HuH-7.5 (cell line): Measurements from ENCODE around the gene SMIM24.
A peak's percentile ranks its signal among the peaks of the same experiment; 100 is the strongest.

Experiments used
- DNase-seq: peaks from one replicate; pipeline ENCODE4 v3.0.0; 2011; ENCODE audit warnings: low spot score

SMIM24 gene

GRCh38 chr19:3474010-3474409 is 6.3 kb downstream of the SMIM24 start:
- DNase-seq, result no peak

- DNase-seq, result no peak
Measured at GRCh38 chr19:3471954-3472655, 8.2 kb downstream of the SMIM24 start.

- DNase-seq, result no peak
Measured at GRCh38 chr19:3470500-3471128, 9.7 kb downstream of the SMIM24 start.

DNA sequence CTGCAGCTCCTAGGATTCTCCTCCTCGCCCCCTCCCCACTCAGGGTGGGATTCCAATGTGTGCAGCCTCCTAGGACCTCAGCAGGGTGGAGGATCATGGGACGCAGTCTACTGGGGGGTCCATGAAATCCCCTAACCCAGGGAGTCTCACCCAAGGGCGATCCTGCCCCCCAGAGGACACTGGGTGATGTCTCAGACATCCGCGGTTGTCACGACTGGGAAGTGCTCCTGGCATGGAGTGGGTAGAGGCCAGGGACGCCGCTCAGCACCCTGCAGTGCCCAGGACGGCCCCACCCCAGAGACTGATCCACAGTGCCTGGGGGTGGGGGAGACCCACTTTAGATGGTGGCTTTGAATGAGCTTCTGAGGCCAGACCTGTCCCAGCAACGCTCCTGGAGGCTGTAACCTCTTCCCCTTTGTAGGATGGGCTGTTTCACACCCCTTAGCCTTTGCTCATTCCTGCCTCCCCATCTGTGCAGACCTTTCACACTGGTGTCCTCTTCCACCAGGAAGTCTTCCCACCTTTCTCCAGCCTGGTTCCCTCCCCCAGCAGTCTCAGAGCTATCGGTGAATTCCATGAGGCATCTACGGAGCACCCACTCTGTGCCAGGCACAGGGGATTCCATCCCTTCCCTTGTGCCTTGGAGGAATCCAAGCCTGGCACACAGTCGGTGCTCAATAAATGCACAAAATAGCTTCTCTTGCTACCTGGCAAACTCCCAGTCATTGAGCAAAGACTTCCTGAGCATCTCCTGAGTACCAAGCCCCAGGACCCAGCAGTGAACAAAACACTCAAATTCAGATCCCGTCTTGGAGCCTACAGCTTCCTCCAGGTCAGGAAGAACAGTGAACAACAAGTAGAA is 10.5 kb downstream of the SMIM24 start:
- DNase-seq, result no peak

GRCh38 chr19:3468211-3468610 is 12.1 kb downstream of the SMIM24 start:
- no peak for DNase-seq

- DNase-seq, result no peak
Measured at GRCh38 chr19:3467437-3468198, 12.7 kb downstream of the SMIM24 start.

- DNase-seq, result no peak
Measured at GRCh38 chr19:3466635-3467034, 13.7 kb downstream of the SMIM24 start.

DNA sequence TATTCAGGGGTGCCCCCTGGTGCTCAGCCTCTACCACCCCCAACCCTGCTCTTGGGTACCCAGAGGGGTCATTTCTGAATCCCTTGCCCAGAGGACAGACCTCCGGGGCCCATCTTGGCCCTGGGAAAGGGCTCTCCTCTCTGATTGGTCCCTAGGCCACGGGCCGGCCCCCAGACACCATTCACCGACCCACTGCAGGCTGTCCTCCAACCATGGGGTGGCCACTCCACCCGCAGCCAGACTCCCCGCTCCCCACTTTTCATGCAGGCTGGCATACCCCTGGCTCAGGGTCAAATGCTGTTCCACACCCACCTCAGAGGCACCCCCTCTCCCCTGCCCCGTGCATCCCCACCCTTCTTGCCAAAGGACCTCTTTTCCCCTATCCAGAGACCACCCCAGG is 14.8 kb downstream of the SMIM24 start:
- no peak for DNase-seq

GRCh38 chr19:3464587-3465235 is 15.6 kb downstream of the SMIM24 start:
- no peak for DNase-seq

GRCh38 chr19:3463714-3464586 is 16.4 kb downstream of the SMIM24 start:
- DNase-seq, result no peak

DNA sequence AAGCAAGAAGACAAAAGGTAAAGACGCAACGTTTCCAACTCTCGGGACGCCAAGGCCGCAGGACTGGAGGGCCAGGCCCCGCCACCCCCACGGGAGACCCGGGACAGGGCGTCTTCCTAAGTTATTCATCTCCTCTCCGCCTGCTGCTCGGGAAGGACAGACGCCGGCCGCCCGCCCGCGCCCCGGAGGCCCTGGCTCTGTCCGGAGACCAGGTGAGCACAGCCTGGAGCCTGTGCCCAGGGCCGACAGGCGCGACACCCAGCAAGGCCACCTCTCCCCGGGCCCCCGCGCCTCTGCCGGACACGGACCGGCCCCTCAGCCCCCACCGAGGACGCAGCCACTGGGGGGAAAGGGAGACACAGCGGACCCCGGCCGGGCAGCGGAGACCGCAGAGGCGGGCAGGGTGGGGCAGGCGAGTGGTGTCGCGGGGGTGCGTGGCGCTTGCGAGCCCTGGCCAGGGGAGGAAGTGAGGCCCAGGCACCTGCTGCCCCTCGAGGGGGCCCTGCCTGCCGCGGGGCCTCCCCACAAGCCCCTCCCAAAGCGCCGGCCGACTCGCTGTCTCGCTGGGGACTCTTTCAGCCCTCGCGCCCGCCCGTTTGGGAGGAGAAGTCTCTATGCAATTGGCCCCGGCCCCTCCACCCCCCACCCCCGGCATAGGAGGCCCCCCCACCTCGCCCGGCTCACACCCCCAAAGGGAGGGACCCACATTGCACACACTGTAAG is 17.2 kb downstream of the SMIM24 start:
- DNase-seq, result no peak

DNA sequence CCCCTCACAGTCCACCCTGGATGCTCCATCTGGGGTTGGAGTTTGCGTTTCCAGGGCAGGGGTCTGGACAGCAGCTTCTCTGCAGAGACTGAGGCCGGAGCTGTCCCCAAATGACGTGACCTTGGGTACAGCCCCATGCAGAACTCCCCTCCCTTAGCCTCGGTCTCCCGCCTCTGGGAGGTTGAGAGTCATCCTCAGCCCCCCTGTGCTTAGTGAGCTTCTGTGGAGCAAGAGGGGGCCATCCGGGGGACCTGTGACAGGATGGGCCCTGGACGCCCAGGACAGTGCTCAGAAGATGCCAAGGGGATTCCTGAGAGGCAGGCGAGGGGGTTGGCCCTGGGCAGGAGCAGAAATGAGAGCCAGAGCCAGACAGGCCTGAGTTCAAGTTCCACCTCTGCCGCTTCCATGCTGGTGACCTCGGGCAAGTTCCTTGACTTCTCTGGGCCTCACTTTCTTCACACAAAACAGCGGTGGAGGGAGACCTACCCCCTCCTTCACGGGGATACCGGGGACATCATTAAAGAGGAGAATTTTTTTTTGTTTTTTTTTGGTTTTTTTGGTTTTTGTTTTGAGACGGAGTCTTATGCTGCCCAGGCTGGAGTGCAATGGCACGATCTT is 20.3 kb downstream of the SMIM24 start:
- DNase-seq, result no peak

GRCh38 chr19:3459089-3459881 is 21.0 kb downstream of the SMIM24 start:
- peak; percentile 62 for DNase-seq

- no peak for DNase-seq
Measured at GRCh38 chr19:3458229-3459088, 21.9 kb downstream of the SMIM24 start.

DNA sequence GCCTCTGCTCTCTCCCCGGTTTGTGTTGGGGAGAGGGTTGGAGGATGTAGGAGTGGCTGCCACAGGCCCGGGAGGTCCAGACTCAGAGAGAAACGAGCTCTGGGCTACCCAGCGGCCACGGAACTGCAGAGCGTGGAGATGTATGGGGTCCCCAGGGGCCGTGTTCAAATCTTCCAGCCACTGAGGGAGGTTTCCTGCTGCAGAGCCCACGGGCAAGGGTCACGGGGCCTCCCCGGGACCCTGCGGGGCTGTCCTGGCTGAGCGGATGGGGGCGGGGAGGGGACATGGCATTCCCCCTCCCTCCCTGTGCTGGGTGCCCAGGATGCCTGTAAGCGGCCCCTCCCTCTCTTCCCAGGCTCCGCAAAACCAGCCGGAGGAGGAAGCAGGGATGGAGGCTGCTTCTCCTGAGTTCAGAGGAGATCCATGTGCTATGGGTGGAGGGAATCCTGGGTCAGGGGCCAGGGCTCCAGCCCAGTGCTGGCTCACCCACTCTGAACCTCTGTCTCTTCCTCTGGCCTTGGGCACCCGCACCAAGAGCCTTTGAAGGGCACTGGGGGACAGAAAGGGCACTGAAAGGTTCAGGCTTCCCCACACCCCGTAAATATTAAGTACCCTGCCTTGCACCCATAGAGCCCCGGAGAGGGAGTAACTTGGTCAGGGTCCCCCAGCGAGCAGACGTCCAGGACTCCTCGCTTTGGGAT is 22.6 kb downstream of the SMIM24 start:
- no peak for DNase-seq

- DNase-seq, result no peak
Measured at GRCh38 chr19:3456925-3457527, 23.3 kb downstream of the SMIM24 start.
